Measurements from ENCODE around the gene RNF213.

The RNF213 gene

GRCh38 chr17:80384078-80384960 is 123.7 kb downstream of the RNF213 start:
- Histone ChIP-seq H3K27me3 (ENCODE audit: insufficient read depth, insufficient read length) (no peaks in the 10 kb centered on the region), H3K36me3 (ENCODE audit: insufficient read depth, insufficient read length, low read length) (peaks cover 97% of the 10 kb centered on the region), H3K4me3 (ENCODE audit: insufficient read length, low read depth) (no peak overlapping the region), H3K9ac (ENCODE audit: insufficient read length, low read depth) (no peak overlapping the region), H3K4me1 (ENCODE audit: insufficient read depth, insufficient read length) (no peaks in the 10 kb centered on the region), H3K9me3 (ENCODE audit: insufficient read depth, low read length) (no peaks in the 10 kb centered on the region)
- TF ChIP-seq ZNF274 (IDR thresholded peaks at IDR 0.05; ENCODE audit: low read depth, low read length) (no peak), YY1 (IDR thresholded peaks at IDR 0.05; ENCODE audit: insufficient read depth, insufficient read length) (no peak), SUZ12 (IDR thresholded peaks at IDR 0.05; ENCODE audit: extremely low read depth, insufficient read depth, insufficient read length) (no peak)
- DNase-seq (ENCODE audit: low read depth, low spot score), result no peak

- TF ChIP-seq YY1 (IDR thresholded peaks at IDR 0.05; ENCODE audit: insufficient read depth, insufficient read length) (no peak), ZNF274 (IDR thresholded peaks at IDR 0.05; ENCODE audit: low read depth, low read length) (no peak), SUZ12 (IDR thresholded peaks at IDR 0.05; ENCODE audit: extremely low read depth, insufficient read depth, insufficient read length) (no peak)
- no peak for DNase-seq (ENCODE audit: low read depth, low spot score)
- H3K4me1 ChIP-seq (ENCODE audit: insufficient read depth, insufficient read length), result no peaks in the 10 kb centered on the region
- H3K4me3 ChIP-seq (ENCODE audit: insufficient read length, low read depth), result no peak overlapping the region
- H3K9me3 ChIP-seq (ENCODE audit: insufficient read depth, low read length), result no peaks in the 10 kb centered on the region
- peaks cover 97% of the 10 kb centered on the region for H3K36me3 ChIP-seq (ENCODE audit: insufficient read depth, insufficient read length, low read length)
- H3K27me3 ChIP-seq (ENCODE audit: insufficient read depth, insufficient read length), result no peaks in the 10 kb centered on the region
- H3K9ac ChIP-seq (ENCODE audit: insufficient read length, low read depth), result no peak overlapping the region
These were observed 124.4 kb downstream of the RNF213 start for GRCh38 chr17:80385046-80385445.

- TF ChIP-seq SUZ12 (IDR thresholded peaks at IDR 0.05; ENCODE audit: extremely low read depth, insufficient read depth, insufficient read length), result no peak
- no peak for TF ChIP-seq YY1 (IDR thresholded peaks at IDR 0.05; ENCODE audit: insufficient read depth, insufficient read length)
- TF ChIP-seq ZNF274 (IDR thresholded peaks at IDR 0.05; ENCODE audit: low read depth, low read length), result no peak
- no peak for DNase-seq (ENCODE audit: low read depth, low spot score)
- no peaks in the 10 kb centered on the region for H3K27me3 ChIP-seq (ENCODE audit: insufficient read depth, insufficient read length)
- no peak overlapping the region for H3K4me3 ChIP-seq (ENCODE audit: insufficient read length, low read depth)
- H3K4me1 ChIP-seq (ENCODE audit: insufficient read depth, insufficient read length), result no peaks in the 10 kb centered on the region
- no peak overlapping the region for H3K9ac ChIP-seq (ENCODE audit: insufficient read length, low read depth)
- peaks cover 96% of the 10 kb centered on the region for H3K36me3 ChIP-seq (ENCODE audit: insufficient read depth, insufficient read length, low read length)
- H3K9me3 ChIP-seq (ENCODE audit: insufficient read depth, low read length), result no peaks in the 10 kb centered on the region
These were observed 125.7 kb downstream of the RNF213 start for GRCh38 chr17:80386341-80386740.

- Histone ChIP-seq H3K4me3 (ENCODE audit: insufficient read length, low read depth) (no peak overlapping the region), H3K27me3 (ENCODE audit: insufficient read depth, insufficient read length) (no peaks in the 10 kb centered on the region), H3K9ac (ENCODE audit: insufficient read length, low read depth) (no peak overlapping the region), H3K4me1 (ENCODE audit: insufficient read depth, insufficient read length) (no peaks in the 10 kb centered on the region), H3K36me3 (ENCODE audit: insufficient read depth, insufficient read length, low read length) (peaks cover 94% of the 10 kb centered on the region), H3K9me3 (ENCODE audit: insufficient read depth, low read length) (no peaks in the 10 kb centered on the region)
- DNase-seq (ENCODE audit: low read depth, low spot score), result no peak
- TF ChIP-seq SUZ12 (IDR thresholded peaks at IDR 0.05; ENCODE audit: extremely low read depth, insufficient read depth, insufficient read length), result no peak
- no peak for TF ChIP-seq ZNF274 (IDR thresholded peaks at IDR 0.05; ENCODE audit: low read depth, low read length)
- TF ChIP-seq YY1 (IDR thresholded peaks at IDR 0.05; ENCODE audit: insufficient read depth, insufficient read length), result no peak
These were observed 126.4 kb downstream of the RNF213 start for GRCh38 chr17:80387071-80387470.

GRCh38 chr17:80388175-80388574 is 127.5 kb downstream of the RNF213 start:
- peaks cover 91% of the 10 kb centered on the region for H3K36me3 ChIP-seq (ENCODE audit: insufficient read depth, insufficient read length, low read length)
- no peak overlapping the region for H3K4me3 ChIP-seq (ENCODE audit: insufficient read length, low read depth)

GRCh38 chr17:80388601-80389000 is 127.9 kb downstream of the RNF213 start:
- TF ChIP-seq YY1 (IDR thresholded peaks at IDR 0.05; ENCODE audit: insufficient read depth, insufficient read length) (no peak), SUZ12 (IDR thresholded peaks at IDR 0.05; ENCODE audit: extremely low read depth, insufficient read depth, insufficient read length) (no peak), ZNF274 (IDR thresholded peaks at IDR 0.05; ENCODE audit: low read depth, low read length) (no peak)
- no peaks in the 10 kb centered on the region for H3K9me3 ChIP-seq (ENCODE audit: insufficient read depth, low read length)
- H3K4me3 ChIP-seq (ENCODE audit: insufficient read length, low read depth), result no peak overlapping the region
- DNase-seq (ENCODE audit: low read depth, low spot score), result no peak
- no peaks in the 10 kb centered on the region for H3K4me1 ChIP-seq (ENCODE audit: insufficient read depth, insufficient read length)
- no peaks in the 10 kb centered on the region for H3K27me3 ChIP-seq (ENCODE audit: insufficient read depth, insufficient read length)
- peaks cover 91% of the 10 kb centered on the region for H3K36me3 ChIP-seq (ENCODE audit: insufficient read depth, insufficient read length, low read length)
- H3K9ac ChIP-seq (ENCODE audit: insufficient read length, low read depth), result no peak overlapping the region

More at GRCh38 chr17:80388175-80388574, 127.5 kb downstream of the RNF213 start:
- no peak for DNase-seq (ENCODE audit: low read depth, low spot score)
- TF ChIP-seq ZNF274 (IDR thresholded peaks at IDR 0.05; ENCODE audit: low read depth, low read length) (no peak), SUZ12 (IDR thresholded peaks at IDR 0.05; ENCODE audit: extremely low read depth, insufficient read depth, insufficient read length) (no peak), YY1 (IDR thresholded peaks at IDR 0.05; ENCODE audit: insufficient read depth, insufficient read length) (no peak)
- Histone ChIP-seq H3K9me3 (ENCODE audit: insufficient read depth, low read length) (no peaks in the 10 kb centered on the region), H3K4me1 (ENCODE audit: insufficient read depth, insufficient read length) (no peaks in the 10 kb centered on the region), H3K9ac (ENCODE audit: insufficient read length, low read depth) (no peak overlapping the region), H3K27me3 (ENCODE audit: insufficient read depth, insufficient read length) (no peaks in the 10 kb centered on the region)
